Epithelial cell of proximal tubule (primary cell): ENCODE data around the gene DPYSL4. TPM values are rescaled to one million over a fixed set of nuclear protein-coding genes. Genes with fewer than 3 reads are reported as not detected.
"Not testable (repeated sequence)": the region's sequence is repeated elsewhere in the genome, so short reads cannot be mapped to it uniquely, and the experiment has no call there.

ENCODE experiments used
- DNase-seq: peaks from one replicate; pipeline ENCODE4 v3.0.0-alpha.2; 2011; ENCODE audit warnings: low read depth
- H3K4me3 ChIP-seq: 2 replicates; pipeline ENCODE4 v1.5.1; 2011; ENCODE audit warnings: low read depth, mild to moderate bottlenecking, low read length
- CTCF ChIP-seq: conservative IDR thresholded peaks from 2 replicates; pipeline ENCODE4 v1.5.1; 2012; ENCODE audit warnings: low read depth, mild to moderate bottlenecking, low read length
- total RNA-seq: library from RNA; depleted of rRNA; stranded (reverse); fragments of >200 nt; gene quantifications from 2 replicates; pipeline ENCODE4 v1.2.3, GENCODE V29; 2015

DPYSL4 gene
- total RNA-seq, 1 donor from 2014 or later, result 3.3 TPM

- no peak for DNase-seq
Observed at GRCh38 chr10:132208462-132209050, 21.8 kb downstream of the DPYSL4 start.

GRCh38 chr10:132209130-132209529 is 22.4 kb downstream of the DPYSL4 start:
- no peak overlapping the region for H3K4me3 ChIP-seq
- no peak for TF ChIP-seq CTCF
- no peak for DNase-seq

More at GRCh38 chr10:132208462-132209050, 21.8 kb downstream of the DPYSL4 start:
- no peak for TF ChIP-seq CTCF
- H3K4me3 ChIP-seq, result no peak overlapping the region

- no peak for TF ChIP-seq CTCF
- H3K4me3 ChIP-seq, result no peak overlapping the region
- no peak for DNase-seq
Observed at GRCh38 chr10:132209978-132210530, 23.3 kb downstream of the DPYSL4 start.

- no peak for DNase-seq
- H3K4me3 ChIP-seq, result no peak overlapping the region
- no peak for TF ChIP-seq CTCF
Observed at GRCh38 chr10:132210766-132211165, 24.0 kb downstream of the DPYSL4 start.

- TF ChIP-seq CTCF, result no peak
- no peak overlapping the region for H3K4me3 ChIP-seq
- no peak for DNase-seq
Observed at GRCh38 chr10:132211246-132211645, 24.5 kb downstream of the DPYSL4 start.

- DNase-seq, result no peak
- no peak for TF ChIP-seq CTCF
- no peak overlapping the region for H3K4me3 ChIP-seq
Observed at GRCh38 chr10:132212816-132213215, 26.1 kb downstream of the DPYSL4 start.

GRCh38 chr10:132213917-132214316 is 27.2 kb downstream of the DPYSL4 start:
- TF ChIP-seq CTCF, result no peak
- no peak for DNase-seq
- no peak overlapping the region for H3K4me3 ChIP-seq

- not testable (repeated sequence) for H3K4me3 ChIP-seq, DNase-seq
Observed at GRCh38 chr10:132216441-132216840, 29.7 kb downstream of the DPYSL4 start.
